Activated CD4-positive, alpha-beta T cell treated with anti-CD3 and anti-CD28 coated beads, Interleukin-2, amount 50 U/mL, for 1 hour (primary cell): Measurements from ENCODE around the gene CDH4.

Source experiments
- DNase-seq: peaks from one replicate; pipeline ENCODE4 v3.0.0-alpha.2; 2020

Gene CDH4

GRCh38 chr20:61803416-61803914, 551.4 kb downstream of the CDH4 start:
- DNase-seq, result no peak

DNA sequence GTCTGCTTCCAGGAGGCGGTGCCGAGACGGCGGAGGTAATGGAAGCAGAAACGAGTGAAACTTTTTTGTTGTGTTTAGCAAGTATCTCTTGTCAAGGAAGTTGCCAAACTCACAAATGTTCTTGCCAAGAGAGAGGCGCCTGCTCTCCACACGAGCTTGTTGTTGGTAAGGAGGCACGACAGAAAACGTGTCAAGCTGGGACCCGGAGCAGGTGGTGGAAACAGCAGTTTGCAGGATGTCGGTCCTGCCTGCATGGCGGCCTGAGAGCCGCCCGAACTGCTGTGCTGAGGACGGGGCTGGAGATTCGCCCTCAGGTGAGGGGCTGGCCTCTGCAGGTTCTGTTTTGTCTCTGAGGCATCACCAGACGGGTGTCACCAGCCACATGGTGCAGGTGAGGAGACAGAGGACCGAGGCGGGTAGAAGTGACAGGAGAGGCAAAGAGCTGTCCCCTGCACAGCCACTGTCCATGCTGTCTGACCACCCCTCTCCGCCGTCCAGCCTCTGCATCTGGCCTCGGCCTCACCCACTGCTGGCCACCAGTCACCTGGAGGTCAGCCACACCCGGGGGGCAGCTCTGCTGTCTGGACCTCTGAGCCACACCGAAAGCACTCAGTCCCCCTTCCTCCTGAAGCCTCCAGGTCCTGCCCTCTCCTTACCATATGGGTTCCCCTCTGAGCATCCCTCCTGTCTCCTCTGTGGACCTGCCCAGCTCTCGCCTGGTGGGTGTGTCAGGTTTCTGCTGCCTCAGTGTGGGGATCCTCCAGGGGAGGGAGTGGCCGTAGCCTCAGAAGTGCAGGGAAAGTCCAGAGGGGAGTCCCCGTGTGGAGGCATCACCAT, 552.1 kb downstream of the CDH4 start:
- no peak for DNase-seq

DNA sequence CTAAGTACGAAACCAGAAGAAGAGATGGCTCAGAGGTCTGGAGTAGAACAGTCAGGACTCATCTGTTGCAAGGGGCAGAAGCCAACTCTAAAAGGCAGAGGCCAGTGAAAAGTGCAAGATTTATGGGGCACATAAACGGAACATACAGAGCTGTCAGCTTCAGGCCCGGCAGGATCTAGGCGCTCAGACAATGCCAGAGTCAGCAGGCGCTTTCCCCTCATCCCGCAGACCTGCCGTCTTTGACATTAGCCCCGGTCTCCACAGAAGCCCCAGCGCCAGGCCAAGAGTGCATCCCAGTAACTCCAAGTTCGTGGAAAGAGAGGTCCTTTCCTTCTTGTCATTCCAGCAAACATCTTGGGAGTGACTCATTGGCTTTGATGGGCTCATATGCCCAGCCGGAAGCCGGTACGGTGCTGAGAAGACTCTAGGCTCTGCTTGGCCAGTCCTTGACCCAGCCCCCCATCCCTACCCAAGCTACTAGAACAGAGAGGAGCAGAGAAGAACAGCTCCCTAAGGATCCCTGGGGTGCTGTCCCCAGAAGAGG, 552.8 kb downstream of the CDH4 start:
- no peak for DNase-seq

- no peak for DNase-seq
Measured at GRCh38 chr20:61805365-61805764, 553.3 kb downstream of the CDH4 start.

GRCh38 chr20:61805781-61806180, 553.7 kb downstream of the CDH4 start:
- no peak for DNase-seq

- no peak for DNase-seq
Measured at GRCh38 chr20:61806314-61806713, 554.3 kb downstream of the CDH4 start.

DNA sequence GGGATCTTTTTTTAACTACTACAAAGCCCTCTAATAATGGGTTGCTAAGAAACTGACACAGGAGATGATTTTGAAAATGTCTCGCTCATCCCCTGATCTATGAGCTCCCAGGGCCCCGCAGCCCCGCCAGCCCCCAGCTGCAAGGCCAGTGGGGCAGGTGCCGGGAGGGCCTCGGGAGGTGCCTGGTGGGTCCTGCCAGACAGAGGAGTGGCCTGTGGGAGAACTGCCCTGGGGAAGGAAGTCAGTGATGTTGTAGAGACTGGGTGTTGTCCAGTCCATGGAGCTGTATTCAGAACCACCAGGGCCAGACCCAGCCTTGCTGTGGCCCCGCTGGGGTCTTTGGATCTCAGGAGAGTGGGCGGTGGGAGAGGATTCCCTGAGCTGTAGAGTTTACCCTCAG, 554.9 kb downstream of the CDH4 start:
- DNase-seq, result no peak

GRCh38 chr20:61807471-61808160, 555.6 kb downstream of the CDH4 start:
- no peak for DNase-seq

DNA sequence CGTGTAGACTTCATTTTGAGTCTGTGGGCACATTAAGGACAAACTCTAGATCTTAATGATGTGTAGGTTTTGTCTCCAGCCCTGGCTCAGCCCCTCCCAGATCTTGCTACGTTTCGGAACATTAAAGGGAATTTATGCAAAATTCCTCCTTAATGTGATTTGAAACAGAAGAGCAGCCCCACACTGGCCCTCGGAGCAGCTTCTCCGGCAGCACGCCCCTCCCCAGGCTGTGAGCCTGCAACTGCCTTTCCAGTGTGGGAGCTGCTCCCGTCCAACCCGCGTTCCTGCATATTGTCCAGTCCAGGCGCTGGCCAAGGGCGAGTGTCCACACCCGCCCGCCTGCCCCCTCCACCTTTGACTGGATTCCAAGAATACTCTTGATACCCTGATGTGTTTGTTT, 556.4 kb downstream of the CDH4 start:
- DNase-seq, result no peak

- DNase-seq, result no peak
Measured at GRCh38 chr20:61809006-61809770, 557.1 kb downstream of the CDH4 start.

GRCh38 chr20:61810066-61810737, 558.1 kb downstream of the CDH4 start:
- DNase-seq, result no peak

DNA sequence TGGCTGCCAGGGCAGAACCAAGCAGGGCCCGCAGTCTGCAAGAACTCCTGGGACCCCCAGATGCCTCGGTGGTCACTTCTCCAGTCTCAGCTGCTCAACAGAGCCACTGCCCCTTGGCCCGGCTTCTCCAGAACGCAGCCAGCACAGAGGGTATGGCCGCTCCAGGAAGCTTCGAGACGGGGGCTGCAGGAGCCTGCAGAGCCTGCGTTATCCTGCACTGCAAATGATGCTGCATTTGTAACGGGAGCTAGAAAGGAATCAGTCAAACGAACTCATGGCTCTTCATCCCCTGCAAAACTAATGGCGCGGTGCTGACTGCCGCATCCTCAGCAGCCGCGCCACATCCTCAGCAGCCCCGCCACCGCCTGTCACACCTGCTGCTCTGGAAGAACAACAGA, 558.7 kb downstream of the CDH4 start:
- DNase-seq, result no peak

- no peak for DNase-seq
Measured at GRCh38 chr20:61811166-61811565, 559.1 kb downstream of the CDH4 start.

- no peak for DNase-seq
Measured at GRCh38 chr20:61812121-61812844, 560.2 kb downstream of the CDH4 start.

DNA sequence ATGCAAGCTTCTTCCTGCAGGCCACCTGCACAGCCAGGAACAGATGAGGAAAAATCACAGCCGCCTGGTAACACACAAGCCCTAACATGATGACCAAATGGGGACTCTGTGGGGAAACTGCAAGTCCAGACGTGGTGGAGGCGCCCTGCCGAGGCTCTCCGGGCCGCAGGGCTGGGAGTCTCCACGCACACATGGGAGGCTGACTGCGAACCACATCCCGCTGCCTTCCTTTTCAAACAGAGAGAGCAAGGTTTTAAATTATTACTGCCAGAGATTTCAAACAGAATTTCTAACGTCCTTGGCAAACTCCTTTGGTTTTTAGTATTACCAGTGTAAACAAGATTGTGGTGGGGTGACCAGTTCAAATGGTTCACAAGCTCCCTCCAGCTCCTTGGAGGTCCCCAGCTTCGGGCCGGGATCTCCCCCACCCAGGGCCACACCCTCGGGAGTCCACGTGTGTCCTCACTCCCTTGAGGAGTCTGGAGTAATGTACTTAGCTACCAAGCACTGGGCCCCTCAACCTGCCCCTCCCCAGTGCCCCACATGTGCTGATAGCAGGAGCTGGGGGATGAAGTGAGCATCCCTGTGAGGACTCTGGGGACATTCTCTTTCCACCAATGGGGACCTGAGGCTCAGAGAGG, 560.9 kb downstream of the CDH4 start:
- no peak for DNase-seq

DNA sequence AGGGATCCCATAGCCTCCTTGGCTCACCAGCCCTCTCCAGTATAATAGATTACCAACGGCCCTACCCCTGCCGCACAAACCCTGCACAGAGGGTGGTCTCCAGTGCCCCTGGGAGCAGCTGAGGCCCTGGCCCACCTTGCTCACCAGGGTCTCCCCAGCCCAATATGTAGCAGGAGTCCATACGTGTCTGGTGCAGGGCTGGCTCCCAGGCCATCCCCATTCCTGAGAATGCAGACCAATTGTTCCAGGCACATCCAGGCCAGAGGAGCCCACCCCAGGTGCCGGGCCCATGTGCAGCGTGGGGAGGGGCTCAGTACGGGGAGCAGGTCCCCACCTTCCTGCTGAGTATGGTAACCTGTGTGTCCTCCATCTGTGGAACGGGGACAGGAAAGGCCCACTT, 561.7 kb downstream of the CDH4 start:
- DNase-seq, result no peak

GRCh38 chr20:61814244-61814643, 562.2 kb downstream of the CDH4 start:
- no peak for DNase-seq

DNA sequence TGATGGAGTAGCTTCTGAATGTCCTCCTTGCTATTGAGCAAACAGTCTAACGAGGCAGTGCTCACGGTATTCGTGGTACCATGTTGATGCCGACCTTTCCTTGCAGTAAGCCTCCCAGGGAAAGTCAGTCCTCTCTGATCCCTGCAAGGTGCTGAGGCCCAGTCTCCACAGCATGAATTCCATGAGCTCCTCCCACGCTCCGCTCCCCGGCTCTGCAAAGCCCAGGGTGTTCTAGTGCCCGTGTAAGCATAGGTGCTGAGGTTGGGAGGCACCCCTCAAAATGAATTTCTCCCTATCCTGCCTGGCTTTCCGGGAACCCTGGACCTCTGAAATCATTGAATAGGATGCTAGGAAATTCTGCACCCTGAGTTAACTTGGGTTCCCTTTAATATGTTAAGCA, 562.7 kb downstream of the CDH4 start:
- DNase-seq, result no peak

DNA sequence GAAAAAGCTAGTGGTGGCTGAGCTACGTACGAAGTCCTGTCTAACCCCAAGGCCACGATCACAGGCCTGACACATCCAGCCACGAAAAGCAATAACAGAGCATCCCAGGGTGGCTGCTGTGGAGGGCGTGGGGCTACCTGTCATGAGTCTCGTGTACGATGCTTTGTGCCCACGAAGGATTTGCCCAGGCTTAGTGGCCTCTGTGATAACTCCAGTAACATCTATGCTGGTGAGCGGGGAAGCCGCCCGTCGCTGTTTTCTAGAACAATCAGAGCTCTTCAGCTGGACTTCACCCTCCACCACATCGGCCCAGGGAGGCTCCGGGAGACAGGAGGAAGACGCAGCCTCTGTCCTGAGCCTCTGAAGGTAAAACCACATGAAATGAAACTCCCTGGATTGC, 563.1 kb downstream of the CDH4 start:
- no peak for DNase-seq

DNA sequence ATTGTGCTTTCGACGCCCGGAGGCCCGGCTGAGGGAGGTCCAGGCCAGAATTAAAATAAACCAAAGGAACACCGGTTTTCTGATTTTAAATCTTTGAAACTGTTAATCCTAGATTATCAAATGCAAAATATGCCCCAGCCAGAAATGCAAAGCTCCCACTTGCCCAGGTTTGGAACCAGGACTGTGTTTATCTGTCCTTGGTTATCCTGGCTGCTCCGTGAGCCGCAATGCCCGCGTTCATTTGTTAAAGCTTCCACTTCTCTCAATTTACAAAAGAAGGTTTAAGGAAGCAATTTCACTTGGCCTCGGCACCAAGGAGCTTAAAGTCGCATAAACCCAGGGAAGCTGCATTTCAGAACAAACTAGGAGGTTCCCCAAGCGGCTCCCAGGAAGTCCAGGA, 563.6 kb downstream of the CDH4 start:
- DNase-seq, result no peak
